Measurements from ENCODE around the gene GPR3. TPM values are rescaled to one million over a fixed set of nuclear protein-coding genes. Genes with fewer than 3 reads are reported as not detected.

GPR3 gene
- total RNA-seq, 3 donors from 2014 or later, result 0.14 TPM; not detected in 2

- DNase-seq (no peak), ATAC-seq (no peak)
- no peak for TF ChIP-seq CTCF (IDR thresholded peaks at IDR 0.05)
- H3K36me3 ChIP-seq (ENCODE audit: low read depth), result no peaks in the 10 kb centered on the region
- H3K4me1 ChIP-seq (ENCODE audit: low read depth), result peaks cover 27% of the 10 kb centered on the region
- intact Hi-C loops (cut with DNase I, micrococcal nuclease), result no loop called here
- H3K9me3 ChIP-seq, result no peaks in the 10 kb centered on the region
- no peak overlapping the region for H3K4me3 ChIP-seq
Observed at GRCh38 chr1:27351541-27352107, 40.8 kb upstream of the GPR3 start.

GRCh38 chr1:27353166-27353565, 39.3 kb upstream of the GPR3 start:
- no peaks in the 10 kb centered on the region for H3K9me3 ChIP-seq
- peak in 1 of 3 donors; percentile 45 for DNase-seq
- intact Hi-C loops (cut with DNase I, micrococcal nuclease), result no loop called here
- ATAC-seq, result no peak
- no peaks in the 10 kb centered on the region for H3K36me3 ChIP-seq (ENCODE audit: low read depth)
- H3K4me3 ChIP-seq, result no peak overlapping the region
- peaks cover 36% of the 10 kb centered on the region for H3K4me1 ChIP-seq (ENCODE audit: low read depth)
- no peak for TF ChIP-seq CTCF (IDR thresholded peaks at IDR 0.05)

GRCh38 chr1:27353629-27354028, 38.8 kb upstream of the GPR3 start:
- no peaks in the 10 kb centered on the region for H3K9me3 ChIP-seq
- no peak for TF ChIP-seq CTCF (IDR thresholded peaks at IDR 0.05)
- intact Hi-C loops (cut with DNase I, micrococcal nuclease), result no loop called here
- no peak overlapping the region for H3K4me3 ChIP-seq
- no peak for ATAC-seq
- no peaks in the 10 kb centered on the region for H3K36me3 ChIP-seq (ENCODE audit: low read depth)
- DNase-seq, result peak in 1 of 3 donors; percentile 48
- H3K4me1 ChIP-seq (ENCODE audit: low read depth), result peaks cover 35% of the 10 kb centered on the region

- intact Hi-C loops (cut with DNase I, micrococcal nuclease), result loop anchor here in 1 of 2 donors (5.0 kb wide), 1 partner anchor 37 kb away; the partner anchor contains the start of gene GPR3
- no peak for ATAC-seq
- H3K4me3 ChIP-seq, result no peak overlapping the region
- H3K36me3 ChIP-seq (ENCODE audit: low read depth), result no peaks in the 10 kb centered on the region
- TF ChIP-seq CTCF (IDR thresholded peaks at IDR 0.05), result no peak
- H3K4me1 ChIP-seq (ENCODE audit: low read depth), result peaks cover 15% of the 10 kb centered on the region
- no peaks in the 10 kb centered on the region for H3K9me3 ChIP-seq
- DNase-seq, result no peak
Observed at GRCh38 chr1:27355683-27356082, 36.7 kb upstream of the GPR3 start.

GRCh38 chr1:27356277-27356618, 36.2 kb upstream of the GPR3 start:
- Histone ChIP-seq H3K36me3 (ENCODE audit: low read depth) (no peaks in the 10 kb centered on the region), H3K4me3 (no peak overlapping the region), H3K9me3 (no peaks in the 10 kb centered on the region), H3K4me1 (ENCODE audit: low read depth) (peaks cover 9% of the 10 kb centered on the region)
- intact Hi-C loops (cut with DNase I, micrococcal nuclease), result loop anchor here in 1 of 2 donors (5.0 kb wide), 1 partner anchor 36 kb away; the partner anchor contains the start of gene GPR3
- ATAC-seq, result no peak
- TF ChIP-seq CTCF (IDR thresholded peaks at IDR 0.05), result no peak
- DNase-seq, result no peak

All from mucosa of descending colon (tissue), 3 donors.